Upper lobe of left lung (tissue), 4 donors: ENCODE measurements around the gene CTAGE9.

ENCODE experiments used
- CTCF ChIP-seq, 6 experiments: fragments of 450-650 bp in 4 of 6; fragments of 200-600 bp in 2 of 6; sonication (generic) in 2 of 6; IDR thresholded peaks; one replicate each; pipeline ENCODE4 v1.5.1; 2016 to 2019; ENCODE audit warnings: antibody characterized with exemption in 6 of 6
- POLR2AphosphoS5 ChIP-seq, 2 donors: sonication (generic); formaldehyde crosslinking; IDR thresholded peaks; one replicate each; pipeline ENCODE4 v1.5.1; 2017; ENCODE audit warnings: antibody characterized with exemption in 2 of 2

GRCh38 chr6:131696956-131697355 is 13.9 kb downstream of the CTAGE9 start:
- TF ChIP-seq CTCF (IDR thresholded peaks at IDR 0.05): no peak
- no peak for TF ChIP-seq POLR2AphosphoS5 (IDR thresholded peaks at IDR 0.05)
